Ovary (tissue), 9 donors: Measurements from ENCODE around the gene LRRC37A3. TPM values are rescaled to one million over a fixed set of nuclear protein-coding genes. Genes with fewer than 3 reads are reported as not detected.
"Not testable (repeated sequence)": the region's sequence is repeated elsewhere in the genome, so short reads cannot be mapped to it uniquely, and the experiment has no call there.

Experiments
- DNase-seq, 5 donors: peaks; one replicate each; pipeline ENCODE4 v3.0.0-alpha.2; 2019 to 2020
- H3K27ac ChIP-seq, 2 donors: fragments of 200-600 bp; one replicate each; pipeline versions ENCODE4 v1.5.1 to v1.8.0; 2019 to 2022
- H3K27me3 ChIP-seq: fragments of 200-600 bp; one replicate; pipeline ENCODE4 v1.8.0; 2022
- H3K36me3 ChIP-seq: fragments of 200-600 bp; sonication (generic); one replicate; pipeline ENCODE4 v1.5.1; 2019
- H3K4me1 ChIP-seq: one replicate; pipeline ENCODE4 v1.8.1; 2013; ENCODE audit warnings: mild to moderate bottlenecking, moderate library complexity; ENCODE audit not compliant: insufficient read depth
- H3K4me3 ChIP-seq: fragments of 200-600 bp; sonication (generic); one replicate; pipeline ENCODE4 v1.5.1; 2017
- H3K9me3 ChIP-seq, 2 donors: fragments of 200-600 bp in 1 of 2; sonication (generic) in 1 of 2; one replicate each; pipeline versions ENCODE4 v1.5.1 to v1.8.1; 2013 to 2019; ENCODE audit warnings: mild to moderate bottlenecking in 1 of 2, moderate library complexity in 1 of 2
- CTCF ChIP-seq, 3 donors: fragments of 450-650 bp in 2 of 3; fragments of 200-600 bp in 1 of 3; IDR thresholded peaks; one replicate each; pipeline versions ENCODE4 v1.5.1 to v1.8.0; 2016 to 2022; ENCODE audit warnings: antibody characterized with exemption in 3 of 3, mild to moderate bottlenecking in 1 of 3
- EP300 ChIP-seq: sonication (generic); formaldehyde crosslinking; IDR thresholded peaks from one replicate; pipeline ENCODE4 v1.6.1; 2017; ENCODE audit warnings: antibody characterized with exemption
- POLR2A ChIP-seq: fragments of 450-650 bp; IDR thresholded peaks from one replicate; pipeline ENCODE4 v1.6.1; 2017; ENCODE audit warnings: antibody characterized with exemption, mild to moderate bottlenecking, moderate library complexity
- WGBS, 3 donors: extraction: QIAGEN DNeasy Blood & Tissue Kit in 1 of 3; methylation state at CpG; one replicate each; pipeline versions ENCODE4 v1.1.5 to v1.1.7; 2013 to 2017; 5-methylcytosine and 5-hydroxymethylcytosine counted together
- intact Hi-C, 4 donors: fragments of 100-400 bp; cut with DNase I; formaldehyde crosslinking; loops; one replicate each; pipeline versions ENCODE4 v1.11.0 to v1.15.1; 2022 to 2023
- polyA plus RNA-seq, 2 donors: library from polyadenylated mRNA; stranded (reverse); fragments of 200-250 nt in 1 of 2; fragments of 350-450 nt in 1 of 2; fragmentation: Illumina TruSeq in 1 of 2; extraction: RNeasy Lipid Tissue Mini Kit (QIAGEN cat#74804) in 1 of 2; gene quantifications; one replicate each; pipeline ENCODE4 v1.2.3, GENCODE V29; 2013 to 2014
- total RNA-seq, 7 donors: library from RNA; depleted of rRNA in 2 of 7; stranded (reverse); fragments of >200 nt in 2 of 7; fragmentation: NEBNext Ultra II Directional in 3 of 7; extraction: Animal tissue kit (Norgen Biotek cat#: 25700) in 3 of 7; gene quantifications; one replicate each; pipeline versions ENCODE4 v1.1.0 to v1.2.4, GENCODE V29; 2016 to 2023
- donor health status: DM: no; HTN: no; CAD: no; lungs with moderate emphysema.
- donor health status: DM: no; HTN: no; CAD: no.
- donor health status: Bipolar disorder and iron deficiency.
- donor health status: DM: yes; HTN: yes; CAD: no.
- donor health status: DM: no; HTN: no; CAD: no.
- donor health status: DM: yes; HTN: yes; CAD: no.

LRRC37A3 gene
- total and polyA plus RNA-seq, 9 donors: 2.5 to 23.4 (median 10.8) TPM

DNA sequence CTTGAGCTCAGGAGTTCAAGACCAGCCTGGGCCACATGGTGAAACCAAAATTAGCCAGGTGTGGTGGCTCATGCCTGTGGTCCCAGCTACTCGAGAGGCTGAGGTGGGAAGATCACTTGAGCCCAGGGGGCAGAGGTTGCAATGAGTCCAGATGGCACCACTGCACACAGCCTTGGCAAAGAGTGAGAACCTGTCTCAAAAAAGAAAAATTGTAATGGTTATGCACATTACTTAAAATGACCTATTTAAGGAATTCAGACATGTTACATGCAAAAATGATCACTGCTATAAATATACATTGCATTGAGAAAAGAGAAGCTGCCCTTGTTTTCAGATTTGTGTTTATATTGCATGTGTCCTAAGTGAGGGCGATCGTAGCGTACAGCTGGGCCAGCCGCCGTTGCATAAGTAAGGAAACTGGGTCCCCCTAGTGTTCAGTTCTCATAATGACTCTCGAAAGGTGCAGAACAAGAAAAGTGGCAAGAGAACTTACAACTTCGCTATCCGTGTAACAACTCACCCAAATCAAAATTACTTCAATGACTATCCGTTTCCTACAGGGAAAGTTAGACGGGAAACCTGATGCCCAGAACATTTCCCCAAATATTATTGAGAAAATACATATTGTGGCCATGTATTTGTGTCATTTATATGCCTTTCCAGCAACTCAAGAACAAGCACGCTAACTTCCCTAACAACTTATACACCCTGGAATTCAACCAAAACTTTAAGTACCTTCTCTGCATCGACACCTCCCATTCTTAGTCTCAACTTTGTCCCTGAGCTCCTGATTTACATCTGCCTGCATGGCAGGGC is 42.5 kb upstream of the LRRC37A3 start:
- H3K4me1 ChIP-seq, H3K27me3 ChIP-seq, H3K27ac ChIP-seq, H3K9me3 ChIP-seq, H3K4me3 ChIP-seq, H3K36me3 ChIP-seq: not testable (repeated sequence)
- peak; percentile 51 to 75 (median 74) for TF ChIP-seq CTCF (IDR thresholded peaks at IDR 0.05)
- WGBS, 3 donors: 2% methylated on average over 13 of the region's 13 CpGs
- intact Hi-C loops: loop anchor here in 1 of 4 donors (10.0 kb wide), 2 partner anchors 143 to 233 kb away; no protein-coding TSS in a partner anchor
- peak in 2 of 5 donors; percentile 42 to 74 for DNase-seq

DNA sequence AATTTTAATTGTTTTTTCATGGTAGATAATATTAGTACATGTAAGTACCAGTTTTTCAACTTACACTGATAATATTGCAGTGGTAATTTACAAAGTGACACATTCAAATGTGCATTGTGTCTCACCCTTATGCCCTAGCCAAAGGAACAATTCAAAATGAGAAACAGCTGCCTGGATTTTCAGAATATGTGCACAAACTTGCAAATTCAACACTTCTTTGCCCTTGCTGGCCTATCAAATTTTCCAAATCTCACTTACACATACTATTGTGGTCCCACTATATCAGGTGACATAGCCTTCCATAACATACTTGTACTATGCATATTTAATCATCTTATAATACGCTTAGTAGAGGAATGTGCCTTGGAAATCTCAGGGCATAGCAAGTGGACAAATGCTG is 32.6 kb upstream of the LRRC37A3 start:
- Histone ChIP-seq H3K9me3 (no peaks in the 10 kb centered on the region), H3K4me1 (no peaks in the 10 kb centered on the region), H3K27ac (no peak overlapping the region), H3K27me3 (no peaks in the 10 kb centered on the region), H3K36me3 (no peaks in the 10 kb centered on the region), H3K4me3 (no peak overlapping the region)
- WGBS, 3 donors: 96 to 100% (median 100%) methylated on average over 1 of the region's 1 CpG
- no peak for DNase-seq
- no peak for TF ChIP-seq EP300
- TF ChIP-seq CTCF (IDR thresholded peaks at IDR 0.05): no peak
- TF ChIP-seq POLR2A: no peak
- intact Hi-C loops: loop anchor here in 1 of 4 donors (10.0 kb wide), 1 partner anchor 243 kb away; no protein-coding TSS in a partner anchor

DNA sequence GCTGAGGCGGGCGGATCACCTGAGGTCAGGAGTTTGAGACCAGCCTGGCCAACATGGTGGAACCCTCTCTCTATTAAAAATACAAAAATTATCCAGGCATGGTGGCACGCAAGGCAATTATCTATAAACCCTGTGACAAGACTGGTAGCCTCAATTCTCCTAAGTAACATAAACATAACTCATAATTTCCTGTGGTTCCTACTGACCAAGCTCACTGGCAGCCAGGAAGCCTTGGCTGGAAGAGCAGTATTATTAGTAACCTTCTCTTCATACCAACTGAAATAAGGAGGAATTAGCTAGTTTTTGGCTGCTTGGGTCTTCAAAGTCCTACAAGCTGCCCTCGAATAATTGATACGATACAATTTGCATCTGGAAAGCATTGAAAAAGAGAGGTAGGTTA is 31.6 kb upstream of the LRRC37A3 start:
- no peak for DNase-seq
- WGBS, 3 donors: 95 to 99% (median 99%) methylated on average over 5 of the region's 5 CpGs
- Histone ChIP-seq H3K4me3 (no peak overlapping the region), H3K27ac (no peak overlapping the region), H3K27me3 (no peaks in the 10 kb centered on the region), H3K9me3 (no peaks in the 10 kb centered on the region), H3K4me1 (no peaks in the 10 kb centered on the region), H3K36me3 (no peaks in the 10 kb centered on the region)
- TF ChIP-seq EP300 (no peak), CTCF (IDR thresholded peaks at IDR 0.05) (no peak), POLR2A (no peak)
- intact Hi-C loops: loop anchor here in 1 of 4 donors (10.0 kb wide), 1 partner anchor 244 kb away; no protein-coding TSS in a partner anchor

DNA sequence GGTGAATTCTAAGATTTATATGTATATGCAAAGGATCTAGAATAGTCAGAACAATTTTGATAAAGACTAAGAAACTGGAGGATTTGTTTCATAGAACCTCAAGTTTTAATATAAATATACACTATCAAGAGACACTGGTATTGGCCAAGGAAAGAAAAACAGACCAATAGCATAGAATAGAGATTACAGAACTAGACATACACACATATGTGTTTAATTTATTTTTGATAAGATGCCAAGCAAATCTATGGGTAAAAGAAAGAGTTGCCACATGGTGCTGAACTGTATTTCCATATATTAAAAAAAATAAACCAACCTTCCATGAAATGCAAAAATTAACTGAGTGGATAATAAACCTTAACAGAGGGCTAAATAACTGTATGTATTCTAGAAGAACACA is 27.9 kb upstream of the LRRC37A3 start:
- H3K27ac ChIP-seq: no peak overlapping the region

More for the DNA sequence above, 27.9 kb upstream of the LRRC37A3 start:
- H3K4me3 ChIP-seq: no peak overlapping the region
- no peaks in the 10 kb centered on the region for H3K27me3 ChIP-seq
- TF ChIP-seq CTCF (IDR thresholded peaks at IDR 0.05): no peak
- no peak for TF ChIP-seq EP300
- TF ChIP-seq POLR2A: no peak
- H3K9me3 ChIP-seq: no peaks in the 10 kb centered on the region
- H3K4me1 ChIP-seq: no peaks in the 10 kb centered on the region
- intact Hi-C loops: no loop called here
- H3K36me3 ChIP-seq: no peaks in the 10 kb centered on the region
- DNase-seq: no peak
